Activated CD4-positive, alpha-beta T cell treated with anti-CD3 and anti-CD28 coated beads for 4 hours (primary cell): Measurements from ENCODE around the gene OASL.

ENCODE experiments used
- DNase-seq, 2 donors: peaks; one replicate each; pipeline ENCODE4 v3.0.0-alpha.2; 2020

Gene OASL

DNA sequence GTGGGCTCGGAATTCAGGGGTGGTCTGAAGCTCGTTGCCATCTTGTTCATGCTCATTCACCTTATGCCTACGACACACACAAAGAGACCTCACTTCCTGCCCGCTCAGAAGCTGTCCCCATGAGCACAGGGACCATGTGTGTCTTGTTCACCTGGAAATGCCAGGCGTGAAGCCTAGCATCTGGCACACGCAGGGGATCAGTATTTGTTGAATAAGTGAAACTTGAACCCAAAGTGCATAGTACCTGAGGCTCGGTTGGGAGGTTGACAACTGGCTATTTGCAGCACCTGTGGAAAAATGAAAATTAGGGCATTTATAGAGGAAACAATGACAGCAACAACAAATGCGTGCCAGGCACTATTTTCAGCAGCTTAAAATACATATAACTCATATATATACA is 28.2 kb downstream of the OASL start:
- DNase-seq, result no peak

DNA sequence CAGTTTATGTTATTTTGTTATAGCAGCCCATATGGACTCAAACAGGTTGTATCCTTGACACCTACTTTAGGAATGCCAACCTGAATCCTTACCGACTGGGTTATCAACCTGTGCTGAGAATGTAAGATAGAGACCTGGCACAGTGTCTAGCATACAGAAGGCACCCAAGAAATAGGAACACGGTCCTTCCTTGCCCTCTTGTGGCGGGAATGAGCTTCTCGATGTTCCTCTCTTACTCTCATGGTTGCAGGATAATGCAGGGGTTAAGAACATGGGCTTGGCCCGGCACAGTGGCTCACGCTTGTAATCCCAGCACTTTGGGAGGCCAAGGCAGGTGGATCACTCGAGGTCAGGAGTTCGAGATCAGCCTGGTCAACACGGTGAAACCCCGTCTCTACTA is 29.3 kb downstream of the OASL start:
- no peak for DNase-seq

DNA sequence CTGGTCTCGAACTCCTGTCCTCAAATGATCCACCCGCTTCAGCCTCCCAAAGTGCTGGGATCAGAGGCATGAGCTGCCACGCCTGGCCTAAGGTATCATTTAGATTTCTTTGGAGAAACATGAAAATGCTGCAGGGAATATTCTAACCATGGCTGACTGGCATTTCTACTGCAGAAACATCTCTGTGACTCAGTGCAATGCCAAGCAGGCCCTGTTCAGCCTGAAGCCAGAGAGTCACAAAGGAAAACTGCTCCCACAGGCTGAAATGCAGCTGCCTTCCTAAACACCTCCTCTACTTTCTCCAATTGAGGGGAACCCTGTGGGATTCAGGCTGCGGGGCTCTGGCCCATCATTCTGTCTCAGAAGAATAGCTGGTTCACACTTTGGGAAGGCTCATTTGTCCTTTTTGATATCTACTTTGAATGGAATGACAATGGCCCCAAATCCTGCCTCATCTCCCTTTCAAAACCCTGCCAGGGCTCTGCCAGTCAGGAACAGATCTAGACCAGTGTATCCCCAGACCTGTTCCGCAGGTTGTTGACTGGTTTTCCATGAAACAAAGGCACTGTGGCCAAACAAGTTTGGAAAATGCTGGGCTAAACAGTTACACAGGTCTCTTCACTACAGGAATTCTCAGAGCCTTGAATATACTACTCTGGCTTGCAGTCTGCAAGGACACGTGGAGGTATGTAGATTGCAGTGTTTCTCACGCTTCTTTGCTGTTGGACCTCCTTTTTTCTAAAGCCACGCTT is 30.5 kb downstream of the OASL start:
- no peak for DNase-seq

DNA sequence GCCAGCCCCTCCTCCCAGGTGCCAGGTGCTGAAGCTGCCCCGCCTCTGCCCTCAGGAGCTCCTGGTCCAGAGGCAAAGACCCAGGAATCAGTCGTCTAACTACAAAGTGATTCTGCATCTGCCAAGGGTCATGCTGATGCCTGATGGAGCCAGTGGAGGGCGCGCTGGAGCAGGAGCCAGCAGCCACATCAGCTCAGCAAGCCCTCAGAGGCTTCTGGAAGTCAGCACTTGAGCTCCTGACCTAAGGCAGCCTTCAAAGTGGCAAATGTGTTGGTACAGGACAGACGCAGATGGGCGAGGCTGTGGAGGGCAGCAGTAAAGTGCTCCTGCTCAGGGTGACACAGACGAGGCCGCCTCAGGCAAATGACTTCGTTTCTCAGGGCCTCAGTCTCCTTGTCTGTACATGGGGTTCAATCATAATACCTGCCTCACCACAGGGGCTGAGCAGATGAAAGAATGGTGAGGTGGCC is 33.7 kb downstream of the OASL start:
- peak; percentile 19 to 22 for DNase-seq

DNA sequence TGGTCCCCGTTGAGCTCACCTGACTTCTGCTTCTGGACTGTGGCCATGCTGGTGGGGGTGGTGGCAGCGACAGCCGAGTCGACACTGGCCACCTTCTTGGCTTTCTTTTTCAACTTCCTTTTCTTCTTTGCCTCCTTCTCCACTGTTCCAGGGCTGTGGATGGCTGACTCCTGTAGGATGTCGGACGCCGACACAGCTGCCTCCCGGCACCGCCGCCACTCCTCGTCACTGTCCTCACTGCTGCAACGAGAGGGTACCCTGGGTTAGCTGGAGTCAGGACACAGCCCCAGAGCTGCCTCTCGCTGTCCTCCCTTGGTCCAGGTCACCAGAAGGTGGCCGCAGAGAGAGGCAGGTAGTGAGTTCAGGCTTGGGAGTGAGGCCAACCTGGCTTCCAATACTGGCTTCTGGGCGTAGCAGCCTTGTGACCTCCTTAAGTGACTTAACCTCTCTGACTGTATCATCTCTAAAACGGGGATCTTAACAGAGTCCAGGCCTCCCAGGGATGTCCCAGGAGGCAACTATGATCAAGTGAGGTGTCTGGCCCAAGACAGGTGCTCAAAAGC is 34.7 kb downstream of the OASL start:
- no peak for DNase-seq

DNA sequence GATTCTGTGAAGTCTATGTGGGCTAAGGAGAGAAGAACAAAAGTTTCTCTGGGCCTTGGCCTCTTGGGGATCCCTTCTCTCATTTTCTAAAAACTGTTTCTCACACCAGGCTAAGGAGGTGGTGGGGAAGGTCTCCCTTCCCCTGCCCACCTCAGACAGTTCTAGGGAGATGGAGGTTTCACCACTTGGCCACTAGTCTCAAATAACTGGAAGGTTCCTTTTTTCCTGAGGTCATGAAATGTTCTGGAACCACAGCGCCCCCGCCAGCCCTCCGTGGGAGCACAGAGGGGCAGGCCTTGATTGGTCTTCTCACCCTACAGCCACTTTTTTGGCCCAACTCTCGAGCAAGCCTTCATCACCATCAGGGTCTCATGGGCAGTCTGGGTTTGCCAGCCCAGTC is 35.4 kb downstream of the OASL start:
- DNase-seq, result no peak

DNA sequence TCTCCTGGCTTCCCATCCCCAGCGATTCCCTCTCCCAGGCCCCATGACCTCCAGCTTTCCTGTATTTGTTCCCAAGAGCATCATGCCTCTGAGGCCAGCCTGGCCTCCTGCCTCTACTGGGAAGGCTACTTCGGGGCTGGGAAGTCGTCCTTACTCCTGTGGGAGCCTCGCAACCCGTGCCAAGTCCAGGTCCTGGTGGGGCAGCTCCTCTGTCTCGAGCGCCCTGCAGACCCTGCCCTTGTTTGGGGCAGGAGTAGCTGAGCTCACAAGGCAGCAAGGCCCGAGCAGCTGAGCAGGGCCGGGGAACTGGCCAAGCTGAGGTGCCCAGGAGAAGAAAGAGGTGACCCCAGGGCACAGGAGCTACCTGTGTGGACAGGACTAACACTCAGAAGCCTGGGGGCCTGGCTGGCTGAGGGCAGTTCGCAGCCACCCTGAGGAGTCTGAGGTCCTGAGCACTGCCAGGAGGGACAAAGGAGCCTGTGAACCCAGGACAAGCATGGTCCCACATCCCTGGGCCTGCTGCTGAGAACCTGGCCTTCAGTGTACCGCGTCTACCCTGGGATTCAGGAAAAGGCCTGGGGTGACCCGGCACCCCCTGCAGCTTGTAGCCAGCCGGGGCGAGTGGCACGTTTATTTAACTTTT is 37.1 kb downstream of the OASL start:
- DNase-seq, result no peak

DNA sequence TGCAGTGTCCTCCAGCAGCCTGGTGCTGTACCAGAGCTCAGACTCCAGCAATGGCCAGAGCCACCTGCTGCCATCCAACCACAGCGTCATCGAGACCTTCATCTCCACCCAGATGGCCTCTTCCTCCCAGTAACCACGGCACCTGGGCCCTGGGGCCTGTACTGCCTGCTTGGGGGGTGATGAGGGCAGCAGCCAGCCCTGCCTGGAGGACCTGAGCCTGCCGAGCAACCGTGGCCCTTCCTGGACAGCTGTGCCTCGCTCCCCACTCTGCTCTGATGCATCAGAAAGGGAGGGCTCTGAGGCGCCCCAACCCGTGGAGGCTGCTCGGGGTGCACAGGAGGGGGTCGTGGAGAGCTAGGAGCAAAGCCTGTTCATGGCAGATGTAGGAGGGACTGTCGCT is 38.0 kb downstream of the OASL start:
- DNase-seq, result no peak

DNA sequence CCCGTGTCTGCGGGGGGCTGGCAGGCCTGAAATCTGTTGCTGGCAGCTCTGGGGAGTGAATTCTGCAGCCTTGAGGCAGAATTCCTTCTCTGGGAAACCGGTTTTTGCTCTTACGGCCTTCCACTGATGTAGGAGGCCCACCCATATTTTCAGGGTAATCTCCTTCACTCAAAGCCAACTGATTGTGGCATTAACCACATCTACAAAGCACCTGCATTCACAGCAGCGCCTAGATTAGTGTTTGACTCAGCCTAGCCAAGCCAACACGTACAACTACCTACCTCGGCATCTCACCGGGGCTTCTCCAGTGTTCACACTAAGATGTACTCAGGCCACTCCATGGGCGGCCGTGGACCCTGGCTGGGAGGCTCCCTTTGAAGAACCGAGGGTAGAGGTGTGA is 38.5 kb downstream of the OASL start:
- no peak for DNase-seq

DNA sequence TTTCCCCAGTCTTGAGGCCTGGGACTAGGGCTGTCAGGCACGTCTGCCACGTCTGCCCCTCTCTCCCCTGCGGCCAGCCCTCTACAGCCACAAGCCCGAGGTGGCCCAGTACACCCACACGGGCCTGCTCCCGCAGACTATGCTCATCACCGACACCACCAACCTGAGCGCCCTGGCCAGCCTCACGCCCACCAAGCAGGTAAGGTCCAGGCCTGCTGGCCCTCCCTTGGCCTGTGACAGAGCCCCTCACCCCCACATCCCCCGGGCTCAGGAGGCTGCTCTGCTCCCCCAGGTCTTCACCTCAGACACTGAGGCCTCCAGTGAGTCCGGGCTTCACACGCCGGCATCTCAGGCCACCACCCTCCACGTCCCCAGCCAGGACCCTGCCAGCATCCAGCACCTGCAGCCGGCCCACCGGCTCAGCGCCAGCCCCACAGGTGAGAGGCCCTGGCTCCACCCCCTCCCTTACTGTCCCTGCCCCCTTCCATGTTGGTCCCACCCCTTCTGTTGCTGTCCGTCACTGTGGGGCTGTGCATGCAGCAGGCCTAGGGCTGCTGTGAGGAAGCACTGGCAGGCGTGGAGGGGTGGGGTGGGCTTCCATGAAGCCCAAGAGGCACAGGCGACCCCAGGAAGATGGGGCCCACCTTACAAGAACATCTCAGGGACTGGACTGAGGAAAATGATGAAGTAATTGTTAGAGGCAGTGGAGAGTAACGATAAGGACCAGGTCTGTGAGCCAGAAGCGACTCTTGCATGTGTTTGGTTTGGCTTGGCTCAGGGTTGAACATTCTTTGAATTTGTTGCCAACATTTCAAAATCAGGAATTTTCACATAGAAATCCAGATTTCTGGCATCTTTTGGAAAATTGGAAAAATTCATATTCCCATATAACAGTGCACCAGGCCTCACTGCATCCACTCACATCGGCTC is 39.6 kb downstream of the OASL start:
- no peak for DNase-seq

DNA sequence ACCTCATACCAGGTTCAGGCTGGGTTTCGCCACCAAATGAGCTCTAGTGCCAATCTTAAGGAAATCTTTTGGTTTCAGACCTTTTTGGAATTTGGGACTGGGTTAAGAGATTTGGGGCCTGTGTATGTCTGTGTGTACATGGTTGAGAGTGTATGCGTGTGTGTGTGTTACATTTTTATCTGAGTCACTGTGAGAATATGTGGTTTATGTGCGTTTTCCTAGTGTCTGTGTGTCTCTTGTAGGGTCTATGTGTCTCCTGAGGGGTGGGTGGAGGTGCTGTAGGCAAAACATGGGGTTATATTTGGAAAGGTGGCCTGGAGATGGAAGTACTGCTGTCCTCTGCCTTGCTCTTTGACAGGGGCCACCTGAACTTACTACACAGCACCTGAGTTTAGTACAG is 40.6 kb downstream of the OASL start:
- DNase-seq, result no peak

DNA sequence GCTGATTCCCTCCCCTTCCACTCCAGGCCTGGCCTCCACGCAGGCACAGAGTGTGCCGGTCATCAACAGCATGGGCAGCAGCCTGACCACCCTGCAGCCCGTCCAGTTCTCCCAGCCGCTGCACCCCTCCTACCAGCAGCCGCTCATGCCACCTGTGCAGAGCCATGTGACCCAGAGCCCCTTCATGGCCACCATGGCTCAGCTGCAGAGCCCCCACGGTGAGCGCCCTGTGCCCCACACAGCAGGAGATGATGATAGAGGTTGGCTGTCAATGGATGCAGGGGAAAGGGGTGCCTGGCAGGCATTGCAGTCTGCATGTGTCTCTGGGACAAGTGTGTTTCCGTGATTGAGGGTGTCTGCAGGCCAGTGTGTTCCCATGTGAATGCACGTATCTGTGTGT is 41.6 kb downstream of the OASL start:
- DNase-seq, result no peak

DNA sequence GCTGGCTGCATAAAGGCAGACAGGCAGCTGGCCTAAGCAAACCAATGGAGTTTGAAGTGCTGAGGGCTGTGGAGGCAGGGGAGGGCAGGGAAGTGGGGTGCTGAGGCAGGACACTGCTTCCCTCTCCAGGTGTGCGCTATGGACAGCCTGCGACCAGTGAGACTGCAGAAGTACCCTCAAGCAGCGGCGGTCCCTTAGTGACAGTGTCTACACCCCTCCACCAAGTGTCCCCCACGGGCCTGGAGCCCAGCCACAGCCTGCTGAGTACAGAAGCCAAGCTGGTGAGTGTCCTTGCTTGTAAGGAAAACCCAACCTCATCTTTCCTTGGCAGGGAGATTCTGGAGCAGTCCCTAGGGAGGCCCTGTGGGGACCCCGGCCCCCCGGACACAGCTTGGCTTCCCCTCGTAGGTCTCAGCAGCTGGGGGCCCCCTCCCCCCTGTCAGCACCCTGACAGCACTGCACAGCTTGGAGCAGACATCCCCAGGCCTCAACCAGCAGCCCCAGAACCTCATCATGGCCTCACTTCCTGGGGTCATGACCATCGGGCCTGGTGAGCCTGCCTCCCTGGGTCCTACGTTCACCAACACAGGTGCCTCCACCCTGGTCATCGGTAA is 42.8 kb downstream of the OASL start:
- DNase-seq, result no peak

DNA sequence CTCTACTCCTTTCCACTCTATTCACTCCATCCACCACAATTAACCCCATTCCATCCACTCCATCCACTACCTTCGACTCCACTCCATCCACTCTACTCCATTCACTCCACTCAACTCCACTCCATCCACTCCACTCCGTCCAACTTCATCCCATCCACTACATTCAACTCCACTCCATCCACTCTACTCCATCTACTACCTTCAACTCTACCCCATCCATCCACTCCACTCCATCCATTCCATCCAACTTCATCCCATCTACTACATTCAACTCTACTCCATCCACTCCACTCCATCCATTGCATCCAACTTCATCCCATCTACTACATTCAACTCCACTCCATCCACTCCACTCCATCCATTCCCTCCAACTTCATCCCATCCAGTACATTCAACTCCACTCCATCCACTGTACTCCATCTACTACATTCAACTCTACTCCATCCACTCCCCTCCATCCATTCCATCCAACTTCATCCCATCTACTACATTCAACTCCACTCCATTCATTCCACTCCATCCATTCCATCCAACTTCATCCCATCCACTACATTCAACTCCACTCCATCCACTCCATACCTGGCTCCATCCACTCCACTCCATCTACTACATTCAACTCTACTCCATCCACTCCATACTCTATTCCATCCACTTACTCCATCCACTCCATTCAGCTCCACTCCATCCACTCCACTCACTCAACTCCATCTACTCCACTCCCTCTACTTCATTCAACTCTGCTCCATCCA is 44.3 kb downstream of the OASL start:
- DNase-seq, result no peak

DNA sequence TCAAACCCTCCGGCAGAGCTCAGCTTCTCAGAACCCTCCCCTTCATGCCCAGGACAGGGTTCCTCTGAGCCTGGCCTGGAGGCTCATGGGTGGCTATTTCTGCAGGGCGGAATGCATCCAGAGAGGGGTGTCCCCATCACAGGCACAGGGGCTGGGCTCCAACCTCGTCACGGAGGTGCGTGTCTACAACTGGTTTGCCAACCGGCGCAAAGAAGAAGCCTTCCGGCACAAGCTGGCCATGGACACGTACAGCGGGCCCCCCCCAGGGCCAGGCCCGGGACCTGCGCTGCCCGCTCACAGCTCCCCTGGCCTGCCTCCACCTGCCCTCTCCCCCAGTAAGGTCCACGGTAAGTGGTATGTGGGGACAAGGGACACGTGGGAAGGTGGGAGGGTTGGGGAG is 45.0 kb downstream of the OASL start:
- no peak for DNase-seq

DNA sequence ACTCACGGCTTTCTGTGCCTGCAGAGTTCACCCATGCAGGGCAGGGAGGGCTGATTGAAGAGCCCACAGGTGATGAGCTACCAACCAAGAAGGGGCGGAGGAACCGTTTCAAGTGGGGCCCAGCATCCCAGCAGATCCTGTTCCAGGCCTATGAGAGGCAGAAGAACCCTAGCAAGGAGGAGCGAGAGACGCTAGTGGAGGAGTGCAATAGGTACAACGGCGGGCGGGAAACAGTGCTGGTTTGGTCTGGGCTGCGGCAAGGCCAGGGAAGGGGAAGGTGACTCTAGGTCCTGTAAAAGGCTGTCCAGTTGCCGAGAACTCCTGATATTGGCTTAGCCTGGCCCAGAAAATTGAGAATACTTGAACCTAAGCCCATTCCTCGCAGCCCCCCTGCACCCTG is 45.5 kb downstream of the OASL start:
- DNase-seq, result no peak

DNA sequence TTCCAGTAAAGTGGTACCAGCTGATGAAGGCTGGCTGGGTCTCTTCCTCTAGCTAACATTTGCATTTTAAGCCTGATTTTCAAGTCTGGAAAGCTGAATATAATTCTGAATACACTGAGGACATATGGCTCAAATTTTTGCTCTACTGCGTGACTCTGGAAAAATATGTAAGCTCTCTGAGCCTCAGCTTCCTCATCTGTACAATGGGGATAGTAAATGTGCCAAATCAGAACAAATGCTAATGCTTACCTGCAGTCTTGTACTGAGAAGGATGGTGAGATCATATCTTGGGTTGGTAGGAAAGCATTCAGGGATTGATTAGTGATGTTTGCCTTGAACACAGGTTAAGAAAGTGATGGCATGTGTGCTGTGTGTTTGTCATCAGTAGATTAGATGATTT is 46.1 kb downstream of the OASL start:
- DNase-seq, result no peak

DNA sequence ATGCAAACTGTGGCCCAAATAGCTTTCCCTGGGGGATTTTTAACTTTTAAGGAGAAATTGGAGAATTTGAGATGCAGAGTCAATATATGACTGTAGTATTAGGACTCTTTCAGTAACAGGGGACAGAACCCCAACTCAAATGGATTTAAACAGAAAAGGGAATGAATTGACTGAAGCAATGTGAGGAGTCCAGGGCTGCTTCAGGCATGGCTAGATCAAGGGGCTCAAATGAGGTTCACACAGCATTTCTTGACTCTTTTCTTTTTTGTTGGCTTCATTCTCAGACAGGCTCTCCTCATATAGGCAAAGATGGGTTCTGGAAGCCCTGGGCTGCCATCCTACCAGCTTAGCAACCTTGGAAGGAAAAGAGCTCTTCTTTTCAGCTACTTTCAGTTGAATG is 47.1 kb downstream of the OASL start:
- DNase-seq, result no peak

DNA sequence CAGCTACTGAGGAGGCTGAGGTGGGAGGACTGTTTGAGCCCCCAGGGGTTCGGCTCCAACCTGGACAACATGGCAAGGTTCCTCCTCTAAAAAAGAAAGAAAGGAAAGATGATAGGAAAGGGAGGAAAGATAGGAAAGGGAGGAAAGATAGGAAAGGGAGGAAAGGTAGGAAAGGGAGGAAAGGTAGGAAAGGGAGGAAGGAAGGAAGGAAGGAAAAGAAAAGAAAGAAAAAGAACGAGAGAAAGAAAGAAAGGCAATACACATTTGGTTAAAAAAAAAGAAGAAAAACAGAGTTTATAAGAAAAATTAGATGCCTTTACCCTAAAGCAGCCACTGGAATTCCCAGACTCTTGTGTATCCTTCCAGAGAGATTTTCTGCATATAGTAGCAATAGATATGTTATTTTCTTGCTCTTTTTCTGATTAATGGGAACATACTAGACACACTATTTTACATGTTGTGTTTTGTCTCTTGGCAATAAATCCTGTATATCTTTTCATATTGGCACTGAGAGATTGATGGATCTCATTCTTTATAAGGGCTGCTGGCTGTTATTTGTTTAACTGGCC is 48.5 kb downstream of the OASL start:
- DNase-seq, result no peak

DNA sequence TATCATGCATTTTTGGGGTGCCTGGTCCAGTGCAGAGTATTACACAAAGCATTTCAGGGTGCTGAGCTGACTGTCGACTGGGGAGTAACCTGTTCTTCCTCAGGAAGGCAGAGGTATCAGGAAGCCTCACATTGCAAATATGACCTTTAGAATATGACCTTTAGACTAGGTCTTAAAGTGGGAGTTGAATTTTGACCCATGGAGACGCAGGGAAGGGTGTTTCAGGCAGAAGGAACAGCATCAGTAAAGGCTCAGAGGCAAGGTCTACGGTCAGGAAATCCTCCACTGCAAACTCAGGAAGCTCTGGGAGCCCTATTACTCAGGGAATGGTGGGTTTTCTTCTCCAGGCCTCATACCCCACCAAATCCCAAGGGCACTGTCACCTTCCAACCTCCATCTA is 49.4 kb downstream of the OASL start:
- DNase-seq, result no peak

DNA sequence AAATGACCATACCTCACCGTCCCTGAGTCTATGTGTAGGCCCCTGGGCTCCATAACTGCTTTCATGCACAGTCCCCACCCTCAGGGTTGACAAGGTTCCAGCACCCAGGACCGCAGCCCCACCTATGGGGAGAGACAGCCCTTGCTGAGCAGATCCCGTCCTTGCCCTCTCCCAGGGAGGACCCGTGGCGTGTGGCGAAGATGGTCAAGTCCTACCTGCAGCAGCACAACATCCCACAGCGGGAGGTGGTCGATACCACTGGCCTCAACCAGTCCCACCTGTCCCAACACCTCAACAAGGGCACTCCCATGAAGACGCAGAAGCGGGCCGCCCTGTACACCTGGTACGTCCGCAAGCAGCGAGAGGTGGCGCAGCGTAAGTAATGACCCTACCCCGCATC is 50.4 kb downstream of the OASL start:
- no peak for DNase-seq

DNA sequence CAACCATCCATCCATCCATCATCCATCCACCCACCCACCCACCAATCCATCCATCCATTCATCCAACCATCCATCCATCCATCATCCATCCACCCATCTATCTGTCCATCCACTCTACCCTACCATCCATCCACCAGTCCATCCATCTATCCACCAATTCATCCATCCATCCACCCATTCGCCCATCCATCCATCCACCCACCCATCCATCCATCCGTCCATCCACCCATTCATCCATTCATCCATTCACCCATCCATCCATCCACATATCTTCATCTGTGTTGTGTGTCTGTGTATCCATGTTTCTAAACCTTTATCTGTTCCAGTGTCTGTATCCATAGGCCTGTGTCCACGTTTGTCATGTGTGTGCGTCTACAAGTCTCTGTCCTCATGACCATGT is 50.8 kb downstream of the OASL start:
- DNase-seq, result no peak
